Liver (tissue), 9 donors: Measurements from ENCODE around the gene SLC7A6OS. TPM values are rescaled to one million over a fixed set of nuclear protein-coding genes. Genes with fewer than 3 reads are reported as not detected.

Experiments
- DNase-seq: peaks from one replicate; pipeline ENCODE4 v3.0.0-alpha.2; 2017; ENCODE audit warnings: low spot score
- H3K27ac ChIP-seq, 2 donors: one replicate each; pipeline ENCODE4 v1.7.0; 2013; ENCODE audit warnings: inconsistent platforms in 2 of 2, low read length in 2 of 2, control low read depth in 1 of 2, low read depth in 1 of 2, mild to moderate bottlenecking in 1 of 2
- H3K27me3 ChIP-seq, 4 donors: one replicate each; pipeline versions ENCODE4 v1.6.1 to v1.7.0; 2013; ENCODE audit warnings: low read length in 3 of 4, inconsistent platforms in 1 of 4, mild to moderate bottlenecking in 1 of 4, moderate library complexity in 1 of 4; ENCODE audit not compliant: control insufficient read depth in 4 of 4, insufficient read depth in 4 of 4
- H3K36me3 ChIP-seq, 4 donors: one replicate each; pipeline versions ENCODE4 v1.6.1 to v1.7.0; 2013; ENCODE audit warnings: low read length in 3 of 4, mild to moderate bottlenecking in 3 of 4, low read depth in 1 of 4, moderate library complexity in 1 of 4; ENCODE audit not compliant: control insufficient read depth in 4 of 4, insufficient read depth in 3 of 4
- H3K4me1 ChIP-seq, 4 donors: one replicate each; pipeline versions ENCODE4 v1.6.1 to v1.7.0; 2013; ENCODE audit warnings: low read length in 3 of 4, mild to moderate bottlenecking in 3 of 4, moderate library complexity in 1 of 4; ENCODE audit not compliant: control insufficient read depth in 4 of 4, insufficient read depth in 4 of 4
- H3K4me3 ChIP-seq, 3 donors: one replicate each; pipeline versions ENCODE4 v1.6.1 to v1.7.0; 2013; ENCODE audit warnings: low read length in 3 of 3, control low read depth in 1 of 3, low read depth in 1 of 3, mild to moderate bottlenecking in 1 of 3
- H3K9ac ChIP-seq, 2 donors: one replicate each; pipeline ENCODE4 v1.7.0; 2013; ENCODE audit warnings: low read length in 2 of 2, mild to moderate bottlenecking in 2 of 2, moderate library complexity in 2 of 2, control low read depth in 1 of 2, low read depth in 1 of 2
- H3K9me3 ChIP-seq, 4 donors: one replicate each; pipeline versions ENCODE4 v1.6.1 to v1.7.0; 2013; ENCODE audit warnings: low read length in 3 of 4; ENCODE audit not compliant: control insufficient read depth in 4 of 4
- ATF3 ChIP-seq: IDR thresholded peaks from 2 replicates; pipeline ENCODE4 v1.6.1; 2016; ENCODE audit warnings: antibody characterized with exemption
- CTCF ChIP-seq: fragments of 150-350 bp; IDR thresholded peaks from 2 replicates; pipeline ENCODE4 v1.5.1; 2017; ENCODE audit warnings: improper control_type of control experiment, low read depth, low read length; ENCODE audit not compliant: missing input control
- EGR1 ChIP-seq, 2 donors: IDR thresholded peaks; 2 replicates each; pipeline ENCODE4 v1.6.1; 2016 to 2018; ENCODE audit warnings: antibody characterized with exemption in 2 of 2, low read depth in 2 of 2
- FOXA1 ChIP-seq: IDR thresholded peaks from 2 replicates; pipeline ENCODE4 v1.6.1; 2016; ENCODE audit warnings: antibody characterized with exemption
- GABPA ChIP-seq, 2 donors: IDR thresholded peaks in 1 of 2; conservative IDR thresholded peaks in 1 of 2; 2 replicates each; pipeline ENCODE4 v1.6.1; 2016; ENCODE audit warnings: antibody characterized with exemption in 2 of 2, mild to moderate bottlenecking in 1 of 2, moderate library complexity in 1 of 2
- HNF4A ChIP-seq, 2 donors: conservative IDR thresholded peaks; 2 replicates each; pipeline ENCODE4 v1.6.1; 2016; ENCODE audit warnings: antibody characterized with exemption in 2 of 2, mild to moderate bottlenecking in 2 of 2
- JUND ChIP-seq, 2 donors: IDR thresholded peaks; 2 replicates each; pipeline ENCODE4 v1.6.1; 2016; ENCODE audit warnings: antibody characterized with exemption in 2 of 2
- NR2F2 ChIP-seq: IDR thresholded peaks from 2 replicates; pipeline ENCODE4 v1.6.1; 2016; ENCODE audit warnings: antibody characterized with exemption
- RAD21 ChIP-seq, 2 donors: IDR thresholded peaks; 2 replicates each; pipeline ENCODE4 v1.6.1; 2016; ENCODE audit warnings: antibody characterized with exemption in 2 of 2, mild to moderate bottlenecking in 2 of 2
- SP1 ChIP-seq: IDR thresholded peaks from 2 replicates; pipeline ENCODE4 v1.6.1; 2018; ENCODE audit warnings: antibody characterized with exemption, mild to moderate bottlenecking
- YY1 ChIP-seq: IDR thresholded peaks from 2 replicates; pipeline ENCODE4 v1.6.1; 2016; ENCODE audit warnings: antibody characterized with exemption, mild to moderate bottlenecking
- WGBS: extraction: QIAGEN DNeasy Blood & Tissue Kit; methylation state at CpG from one replicate; pipeline ENCODE4 v1.1.7; 2013; 5-methylcytosine and 5-hydroxymethylcytosine counted together
- polyA plus RNA-seq, 2 donors: library from polyadenylated mRNA; stranded (reverse) in 1 of 2; unstranded in 1 of 2; fragments of 200-250 nt in 1 of 2; fragments of >200 nt in 1 of 2; fragmentation: Nextera tagmentation in 1 of 2; extraction: Ambion mirVana in 1 of 2; gene quantifications; one replicate each; pipeline versions ENCODE4 v1.2.1 to v1.2.3, GENCODE V29; 2013 to 2015
- total RNA-seq, 2 donors: library from RNA; depleted of rRNA; stranded (reverse); fragments of >200 nt; gene quantifications; one replicate each; pipeline ENCODE4 v1.2.3, GENCODE V29; 2014
- donor health status: healthy.
- donor health status: healthy.
- donor health status: healthy.
- donor health status: healthy.
- donor health status: healthy.

Gene SLC7A6OS
- total and polyA plus RNA-seq, 4 donors = 2.6 to 8.3 (median 5.5) TPM

GRCh38 chr16:68357923-68358322 lies 47.2 kb upstream of the SLC7A6OS start:
- Histone ChIP-seq H3K36me3 (peaks cover 14 to 46% (median 23%) of the 10 kb centered on the region in 4 donors), H3K4me3 (no peak overlapping the region), H3K9ac (no peak overlapping the region), H3K27ac (no peak overlapping the region), H3K9me3 (no peaks in the 10 kb centered on the region), H3K4me1 (no peaks in the 10 kb centered on the region), H3K27me3 (no peaks in the 10 kb centered on the region)
- no peak for DNase-seq
- TF ChIP-seq SP1 = no peak
- no peak for TF ChIP-seq CTCF
- TF ChIP-seq YY1 = no peak
- no peak for TF ChIP-seq NR2F2
- no peak for TF ChIP-seq GABPA (IDR thresholded peaks at IDR 0.05 in 1 of 2, conservative IDR thresholded peaks at IDR 0.05 in 1 of 2)
- TF ChIP-seq RAD21 (IDR thresholded peaks at IDR 0.05) = no peak
- TF ChIP-seq FOXA1 = no peak
- 91% methylated on average over 11 of the region's 11 CpGs for WGBS

- TF ChIP-seq JUND (IDR thresholded peaks at IDR 0.05) (no peak), ATF3 (no peak), GABPA (IDR thresholded peaks at IDR 0.05 in 1 of 2, conservative IDR thresholded peaks at IDR 0.05 in 1 of 2) (no peak), HNF4A (conservative IDR thresholded peaks at IDR 0.05) (no peak), EGR1 (IDR thresholded peaks at IDR 0.05; ENCODE audit: low read depth in 2 of 2) (no peak)
- H3K9me3 ChIP-seq = no peaks in the 10 kb centered on the region
- no peak for DNase-seq
- WGBS = 95% methylated on average over 9 of the region's 9 CpGs
- no peak overlapping the region for H3K9ac ChIP-seq
- H3K27ac ChIP-seq = no peak overlapping the region
- no peak overlapping the region for H3K4me3 ChIP-seq
- H3K4me1 ChIP-seq = no peaks in the 10 kb centered on the region
- peaks cover 14 to 50% (median 24%) of the 10 kb centered on the region in 4 donors for H3K36me3 ChIP-seq
- H3K27me3 ChIP-seq = no peaks in the 10 kb centered on the region
These were observed 46.8 kb upstream of the SLC7A6OS start for GRCh38 chr16:68357521-68357922.

- peaks cover 14 to 56% (median 24%) of the 10 kb centered on the region in 4 donors for H3K36me3 ChIP-seq
- no peaks in the 10 kb centered on the region for H3K4me1 ChIP-seq
- H3K9me3 ChIP-seq = no peaks in the 10 kb centered on the region
- H3K4me3 ChIP-seq = no peak overlapping the region
- no peak overlapping the region for H3K27ac ChIP-seq
- DNase-seq = no peak
- no peaks in the 10 kb centered on the region for H3K27me3 ChIP-seq
- TF ChIP-seq ATF3 = no peak
- TF ChIP-seq NR2F2 = no peak
- no peak for TF ChIP-seq EGR1 (IDR thresholded peaks at IDR 0.05; ENCODE audit: low read depth in 2 of 2)
- no peak for TF ChIP-seq JUND (IDR thresholded peaks at IDR 0.05)
- no peak for TF ChIP-seq FOXA1
- TF ChIP-seq SP1 = no peak
- 90% methylated on average over 5 of the region's 5 CpGs for WGBS
- no peak overlapping the region for H3K9ac ChIP-seq
These were observed 46.2 kb upstream of the SLC7A6OS start for GRCh38 chr16:68356919-68357286.
